ENCODE measurements around the gene S100A14. TPM values are rescaled to one million over a fixed set of nuclear protein-coding genes. Genes with fewer than 3 reads are reported as not detected.

The S100A14 gene
- total and polyA plus RNA-seq, 2 of the 13 experiments (the other 11 are each of a cell fraction or from before 2014, with no cell fraction given), result 1.4 to 7.7 TPM

DNA sequence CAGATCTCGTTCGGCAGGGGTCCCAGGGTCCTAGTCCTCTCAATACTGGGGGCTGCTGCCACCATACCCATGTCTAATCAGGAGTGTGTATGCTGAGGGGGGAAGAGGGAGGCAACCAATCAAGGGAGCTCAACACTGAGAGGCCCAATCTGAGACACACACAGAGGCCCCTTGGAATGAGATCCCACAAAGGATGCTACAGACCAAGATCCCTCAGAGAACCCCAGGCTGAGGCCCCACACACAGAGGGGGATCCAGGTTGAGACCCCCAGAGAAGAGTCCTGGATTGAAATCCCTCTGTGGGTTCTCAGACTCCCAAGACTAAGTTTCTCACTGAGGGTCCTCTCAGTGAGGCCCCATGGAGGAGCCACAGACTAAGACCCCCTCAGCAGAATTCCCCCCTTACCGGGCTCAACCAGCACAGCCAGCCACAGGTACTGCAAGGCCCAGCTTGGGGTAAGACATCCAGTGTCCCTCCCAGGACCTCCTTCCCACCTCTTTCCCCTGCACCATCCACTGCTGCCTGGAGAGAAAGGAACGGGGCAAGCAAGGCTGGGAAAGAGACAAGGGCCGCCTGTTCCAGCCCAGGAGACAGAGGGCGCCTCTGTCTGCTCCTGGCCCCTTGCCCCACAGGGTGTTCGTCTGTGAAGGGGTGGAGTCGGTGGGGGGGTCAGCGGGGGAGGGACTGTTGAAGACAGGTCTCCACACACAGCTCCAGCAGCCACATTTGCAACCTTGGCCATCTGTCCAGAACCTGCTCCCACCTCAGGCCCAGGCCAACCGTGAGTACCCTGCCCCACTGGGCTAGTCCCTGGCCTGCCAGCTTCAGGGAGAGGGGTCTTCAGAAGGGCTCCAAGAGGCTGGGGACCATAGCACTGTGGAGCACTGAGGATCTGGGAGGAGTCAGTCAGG, 11.8 kb upstream of the S100A14 start, which contains the start of gene S100A1 (continued):
- TF ChIP-seq, protein P1, sequence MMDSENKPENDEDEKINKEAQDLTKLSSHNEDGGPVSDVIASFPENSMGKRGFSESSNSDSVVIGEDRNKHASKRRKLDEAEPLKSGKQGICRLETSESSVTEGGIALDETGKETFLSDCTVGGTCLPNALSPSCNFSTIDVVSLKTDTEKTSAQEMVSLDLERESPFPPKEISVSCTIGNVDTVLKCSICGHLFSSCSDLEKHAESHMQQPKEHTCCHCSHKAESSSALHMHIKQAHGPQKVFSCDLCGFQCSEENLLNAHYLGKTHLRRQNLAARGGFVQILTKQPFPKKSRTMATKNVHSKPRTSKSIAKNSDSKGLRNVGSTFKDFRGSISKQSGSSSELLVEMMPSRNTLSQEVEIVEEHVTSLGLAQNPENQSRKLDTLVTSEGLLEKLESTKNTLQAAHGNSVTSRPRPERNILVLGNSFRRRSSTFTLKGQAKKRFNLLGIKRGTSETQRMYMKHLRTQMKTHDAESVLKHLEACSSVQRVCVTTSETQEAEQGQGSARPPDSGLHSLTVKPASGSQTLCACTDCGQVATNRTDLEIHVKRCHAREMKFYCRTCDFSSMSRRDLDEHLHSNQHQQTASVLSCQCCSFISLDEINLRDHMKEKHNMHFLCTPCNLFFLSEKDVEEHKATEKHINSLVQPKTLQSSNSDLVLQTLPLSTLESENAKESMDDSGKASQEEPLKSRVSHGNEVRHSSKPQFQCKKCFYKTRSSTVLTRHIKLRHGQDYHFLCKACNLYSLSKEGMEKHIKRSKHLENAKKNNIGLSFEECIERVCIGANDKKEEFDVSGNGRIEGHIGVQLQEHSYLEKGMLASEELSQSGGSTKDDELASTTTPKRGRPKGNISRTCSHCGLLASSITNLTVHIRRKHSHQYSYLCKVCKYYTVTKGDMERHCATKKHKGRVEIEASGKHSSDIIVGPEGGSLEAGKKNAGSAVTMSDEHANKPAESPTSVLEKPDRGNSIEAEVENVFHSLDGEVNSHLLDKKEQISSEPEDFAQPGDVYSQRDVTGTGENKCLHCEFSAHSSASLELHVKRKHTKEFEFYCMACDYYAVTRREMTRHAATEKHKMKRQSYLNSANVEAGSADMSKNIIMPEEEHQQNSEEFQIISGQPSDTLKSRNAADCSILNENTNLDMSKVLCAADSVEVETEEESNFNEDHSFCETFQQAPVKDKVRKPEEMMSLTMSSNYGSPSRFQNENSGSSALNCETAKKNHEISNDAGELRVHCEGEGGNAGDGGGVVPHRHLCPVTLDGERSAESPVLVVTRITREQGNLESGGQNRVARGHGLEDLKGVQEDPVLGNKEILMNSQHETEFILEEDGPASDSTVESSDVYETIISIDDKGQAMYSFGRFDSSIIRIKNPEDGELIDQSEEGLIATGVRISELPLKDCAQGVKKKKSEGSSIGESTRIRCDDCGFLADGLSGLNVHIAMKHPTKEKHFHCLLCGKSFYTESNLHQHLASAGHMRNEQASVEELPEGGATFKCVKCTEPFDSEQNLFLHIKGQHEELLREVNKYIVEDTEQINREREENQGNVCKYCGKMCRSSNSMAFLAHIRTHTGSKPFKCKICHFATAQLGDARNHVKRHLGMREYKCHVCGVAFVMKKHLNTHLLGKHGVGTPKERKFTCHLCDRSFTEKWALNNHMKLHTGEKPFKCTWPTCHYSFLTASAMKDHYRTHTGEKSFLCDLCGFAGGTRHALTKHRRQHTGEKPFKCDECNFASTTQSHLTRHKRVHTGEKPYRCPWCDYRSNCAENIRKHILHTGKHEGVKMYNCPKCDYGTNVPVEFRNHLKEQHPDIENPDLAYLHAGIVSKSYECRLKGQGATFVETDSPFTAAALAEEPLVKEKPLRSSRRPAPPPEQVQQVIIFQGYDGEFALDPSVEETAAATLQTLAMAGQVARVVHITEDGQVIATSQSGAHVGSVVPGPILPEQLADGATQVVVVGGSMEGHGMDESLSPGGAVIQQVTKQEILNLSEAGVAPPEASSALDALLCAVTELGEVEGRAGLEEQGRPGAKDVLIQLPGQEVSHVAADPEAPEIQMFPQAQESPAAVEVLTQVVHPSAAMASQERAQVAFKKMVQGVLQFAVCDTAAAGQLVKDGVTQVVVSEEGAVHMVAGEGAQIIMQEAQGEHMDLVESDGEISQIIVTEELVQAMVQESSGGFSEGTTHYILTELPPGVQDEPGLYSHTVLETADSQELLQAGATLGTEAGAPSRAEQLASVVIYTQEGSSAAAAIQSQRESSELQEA (CRISPR knock-in tag; IDR thresholded peaks at IDR 0.05; ENCODE audit: not compliant biosample characterization), result no peak
- TF ChIP-seq ZMYM2 (CRISPR knock-in tag; IDR thresholded peaks at IDR 0.05), result peak; percentile 70
- no peak for TF ChIP-seq ZC3H13 (CRISPR knock-in tag; IDR thresholded peaks at IDR 0.05)
- peak; percentile 69 for TF ChIP-seq POLR2G (IDR thresholded peaks at IDR 0.05; ENCODE audit: low read depth, low read length)
- no peak for TF ChIP-seq SP1 (IDR thresholded peaks at IDR 0.05)
- peak; percentile 18; the same call in 1 of the 2 replicates for TF ChIP-seq SP1 (CRISPR knock-in tag; IDR thresholded peaks at IDR 0.05)
- TF ChIP-seq HOXA5 (CRISPR knock-in tag; IDR thresholded peaks at IDR 0.05), result no peak
- TF ChIP-seq, protein P2, sequence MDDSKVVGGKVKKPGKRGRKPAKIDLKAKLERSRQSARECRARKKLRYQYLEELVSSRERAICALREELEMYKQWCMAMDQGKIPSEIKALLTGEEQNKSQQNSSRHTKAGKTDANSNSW (CRISPR knock-in tag; IDR thresholded peaks at IDR 0.05; ENCODE audit: borderline replicate concordance), result no peak
- TF ChIP-seq ZSCAN30 (CRISPR knock-in tag; IDR thresholded peaks at IDR 0.05), result no peak
- TF ChIP-seq, protein P3, sequence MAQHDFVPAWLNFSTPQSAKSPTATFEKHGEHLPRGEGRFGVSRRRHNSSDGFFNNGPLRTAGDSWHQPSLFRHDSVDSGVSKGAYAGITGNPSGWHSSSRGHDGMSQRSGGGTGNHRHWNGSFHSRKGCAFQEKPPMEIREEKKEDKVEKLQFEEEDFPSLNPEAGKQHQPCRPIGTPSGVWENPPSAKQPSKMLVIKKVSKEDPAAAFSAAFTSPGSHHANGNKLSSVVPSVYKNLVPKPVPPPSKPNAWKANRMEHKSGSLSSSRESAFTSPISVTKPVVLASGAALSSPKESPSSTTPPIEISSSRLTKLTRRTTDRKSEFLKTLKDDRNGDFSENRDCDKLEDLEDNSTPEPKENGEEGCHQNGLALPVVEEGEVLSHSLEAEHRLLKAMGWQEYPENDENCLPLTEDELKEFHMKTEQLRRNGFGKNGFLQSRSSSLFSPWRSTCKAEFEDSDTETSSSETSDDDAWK (CRISPR knock-in tag; IDR thresholded peaks at IDR 0.05), result no peak
- TF ChIP-seq ZNF101 (CRISPR knock-in tag; IDR thresholded peaks at IDR 0.05; ENCODE audit: borderline replicate concordance, low read depth), result no peak
- no peak for TF ChIP-seq ZFP41 (CRISPR knock-in tag; IDR thresholded peaks at IDR 0.05; ENCODE audit: borderline replicate concordance)
- TF ChIP-seq, protein P4, sequence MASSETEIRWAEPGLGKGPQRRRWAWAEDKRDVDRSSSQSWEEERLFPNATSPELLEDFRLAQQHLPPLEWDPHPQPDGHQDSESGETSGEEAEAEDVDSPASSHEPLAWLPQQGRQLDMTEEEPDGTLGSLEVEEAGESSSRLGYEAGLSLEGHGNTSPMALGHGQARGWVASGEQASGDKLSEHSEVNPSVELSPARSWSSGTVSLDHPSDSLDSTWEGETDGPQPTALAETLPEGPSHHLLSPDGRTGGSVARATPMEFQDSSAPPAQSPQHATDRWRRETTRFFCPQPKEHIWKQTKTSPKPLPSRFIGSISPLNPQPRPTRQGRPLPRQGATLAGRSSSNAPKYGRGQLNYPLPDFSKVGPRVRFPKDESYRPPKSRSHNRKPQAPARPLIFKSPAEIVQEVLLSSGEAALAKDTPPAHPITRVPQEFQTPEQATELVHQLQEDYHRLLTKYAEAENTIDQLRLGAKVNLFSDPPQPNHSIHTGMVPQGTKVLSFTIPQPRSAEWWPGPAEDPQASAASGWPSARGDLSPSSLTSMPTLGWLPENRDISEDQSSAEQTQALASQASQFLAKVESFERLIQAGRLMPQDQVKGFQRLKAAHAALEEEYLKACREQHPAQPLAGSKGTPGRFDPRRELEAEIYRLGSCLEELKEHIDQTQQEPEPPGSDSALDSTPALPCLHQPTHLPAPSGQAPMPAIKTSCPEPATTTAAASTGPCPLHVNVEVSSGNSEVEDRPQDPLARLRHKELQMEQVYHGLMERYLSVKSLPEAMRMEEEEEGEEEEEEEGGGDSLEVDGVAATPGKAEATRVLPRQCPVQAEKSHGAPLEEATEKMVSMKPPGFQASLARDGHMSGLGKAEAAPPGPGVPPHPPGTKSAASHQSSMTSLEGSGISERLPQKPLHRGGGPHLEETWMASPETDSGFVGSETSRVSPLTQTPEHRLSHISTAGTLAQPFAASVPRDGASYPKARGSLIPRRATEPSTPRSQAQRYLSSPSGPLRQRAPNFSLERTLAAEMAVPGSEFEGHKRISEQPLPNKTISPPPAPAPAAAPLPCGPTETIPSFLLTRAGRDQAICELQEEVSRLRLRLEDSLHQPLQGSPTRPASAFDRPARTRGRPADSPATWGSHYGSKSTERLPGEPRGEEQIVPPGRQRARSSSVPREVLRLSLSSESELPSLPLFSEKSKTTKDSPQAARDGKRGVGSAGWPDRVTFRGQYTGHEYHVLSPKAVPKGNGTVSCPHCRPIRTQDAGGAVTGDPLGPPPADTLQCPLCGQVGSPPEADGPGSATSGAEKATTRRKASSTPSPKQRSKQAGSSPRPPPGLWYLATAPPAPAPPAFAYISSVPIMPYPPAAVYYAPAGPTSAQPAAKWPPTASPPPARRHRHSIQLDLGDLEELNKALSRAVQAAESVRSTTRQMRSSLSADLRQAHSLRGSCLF (CRISPR knock-in tag; IDR thresholded peaks at IDR 0.05; ENCODE audit: borderline replicate concordance), result no peak

Data from HepG2 (cell line).